ENCODE measurements around the gene ARMC12. TPM values are rescaled to one million over a fixed set of nuclear protein-coding genes. Genes with fewer than 3 reads are reported as not detected.
"Not testable (repeated sequence)": the region's sequence is repeated elsewhere in the genome, so short reads cannot be mapped to it uniquely, and the experiment has no call there.

Gene ARMC12
- total RNA-seq, 4 donors from 2014 or later: 6.2 TPM; not detected in 3

- intact Hi-C loops (cut with DNase I; ENCODE audit: low total_unique reads): loop anchor here (5.0 to 10.0 kb wide), 2 partner anchors 389 to 467 kb away; partner anchors contain the start of gene PPARD
- DNase-seq (peak; percentile 93 to 97), ATAC-seq (peak; percentile 8 to 18)
- Histone ChIP-seq H3K27me3 (no peaks in the 10 kb centered on the region), H3K9me3 (no peaks in the 10 kb centered on the region), H3K27ac (peak overlapping the region; percentile 99 to 100 (median 100)), H3K4me1 (peaks cover 68 to 74% of the 10 kb centered on the region in 2 donors), H3K4me3 (peak overlapping the region; percentile 70 to 94 (median 82)), H3K36me3 (no peaks in the 10 kb centered on the region)
- TF ChIP-seq CTCF (IDR thresholded peaks at IDR 0.05 in 4 of 5, conservative IDR thresholded peaks at IDR 0.05 in 1 of 5) (no peak), POLR2A (IDR thresholded peaks at IDR 0.05) (no peak)
- in situ Hi-C loops (cut with MboI; ENCODE audit: low sequenced_read_pairs in 4 of 4): loop anchor here in 2 of 4 donors (10.0 kb wide), 2 partner anchors 137 to 147 kb away; no protein-coding TSS in a partner anchor
Observed at GRCh38 chr6:35731414-35731735, 5.5 kb upstream of the ARMC12 start.

- no peaks in the 10 kb centered on the region for H3K36me3 ChIP-seq
- no peak for TF ChIP-seq POLR2A (IDR thresholded peaks at IDR 0.05)
- no peak for TF ChIP-seq CTCF (IDR thresholded peaks at IDR 0.05 in 4 of 5, conservative IDR thresholded peaks at IDR 0.05 in 1 of 5)
- peak overlapping the region; percentile 70 to 94 (median 82) for H3K4me3 ChIP-seq
- peak overlapping the region; percentile 99 to 100 (median 100) for H3K27ac ChIP-seq
- DNase-seq (peak; percentile 98), ATAC-seq (peak; percentile 40 to 42)
- H3K27me3 ChIP-seq: no peaks in the 10 kb centered on the region
- no peaks in the 10 kb centered on the region for H3K9me3 ChIP-seq
- H3K4me1 ChIP-seq: peaks cover 62 to 69% of the 10 kb centered on the region in 2 donors
- in situ Hi-C loops (cut with MboI; ENCODE audit: low sequenced_read_pairs in 4 of 4): loop anchor here in 2 of 4 donors (10.0 kb wide), 2 partner anchors 137 to 147 kb away; no protein-coding TSS in a partner anchor
- intact Hi-C loops (cut with DNase I; ENCODE audit: low total_unique reads): loop anchor here (2.0 to 10.0 kb wide), 3 partner anchors 145 to 467 kb away; partner anchors contain the start of gene PPARD
Observed at GRCh38 chr6:35731736-35732532, 4.9 kb upstream of the ARMC12 start.

GRCh38 chr6:35733633-35734032 lies 3.2 kb upstream of the ARMC12 start:
- Histone ChIP-seq H3K36me3 (no peaks in the 10 kb centered on the region), H3K27ac (peak overlapping the region; percentile 99 to 100 (median 100)), H3K9me3 (no peaks in the 10 kb centered on the region), H3K4me1 (peaks cover 56 to 63% of the 10 kb centered on the region in 2 donors), H3K4me3 (no peak overlapping the region), H3K27me3 (no peaks in the 10 kb centered on the region)
- ATAC-seq (no peak), DNase-seq (no peak)
- TF ChIP-seq CTCF (IDR thresholded peaks at IDR 0.05 in 4 of 5, conservative IDR thresholded peaks at IDR 0.05 in 1 of 5) (no peak), POLR2A (IDR thresholded peaks at IDR 0.05) (no peak)
- in situ Hi-C loops (cut with MboI; ENCODE audit: low sequenced_read_pairs in 4 of 4): loop anchor here in 2 of 4 donors (10.0 kb wide), 2 partner anchors 139 to 149 kb away; no protein-coding TSS in a partner anchor
- intact Hi-C loops (cut with DNase I; ENCODE audit: low total_unique reads): loop anchor here (2.0 to 10.0 kb wide), 3 partner anchors 147 to 469 kb away; partner anchors contain the start of gene PPARD

- peak overlapping the region; percentile 99 to 100 (median 100) for H3K27ac ChIP-seq
- not testable (repeated sequence) for H3K9me3 ChIP-seq, H3K36me3 ChIP-seq, H3K27me3 ChIP-seq, ATAC-seq, DNase-seq, H3K4me3 ChIP-seq
- in situ Hi-C loops (cut with MboI; ENCODE audit: low sequenced_read_pairs in 4 of 4) (loop anchor here in 2 of 4 donors (10.0 kb wide), 2 partner anchors 140 to 150 kb away; no protein-coding TSS in a partner anchor), intact Hi-C loops (cut with DNase I; ENCODE audit: low total_unique reads) (loop anchor here (5.0 to 10.0 kb wide), 2 partner anchors 392 to 470 kb away; partner anchors contain the start of gene PPARD)
- H3K4me1 ChIP-seq: peaks cover 49 to 57% of the 10 kb centered on the region in 2 donors
Observed at GRCh38 chr6:35734319-35734718, 2.5 kb upstream of the ARMC12 start.

- ATAC-seq (no peak), DNase-seq (peak in 1 of 2 donors; percentile 41)
- H3K36me3 ChIP-seq: no peaks in the 10 kb centered on the region
- peaks cover 39 to 48% of the 10 kb centered on the region in 2 donors for H3K4me1 ChIP-seq
- peak overlapping the region; percentile 99 to 100 (median 100) for H3K27ac ChIP-seq
- H3K27me3 ChIP-seq: no peaks in the 10 kb centered on the region
- in situ Hi-C loops (cut with MboI; ENCODE audit: low sequenced_read_pairs in 4 of 4) (loop anchor here (5.0 to 10.0 kb wide), 4 partner anchors 141 to 213 kb away; no protein-coding TSS in a partner anchor), intact Hi-C loops (cut with DNase I; ENCODE audit: low total_unique reads) (loop anchor here (10.0 kb wide), 1 partner anchor 471 kb away; no protein-coding TSS in a partner anchor)
- no peaks in the 10 kb centered on the region for H3K9me3 ChIP-seq
- TF ChIP-seq CTCF (IDR thresholded peaks at IDR 0.05 in 4 of 5, conservative IDR thresholded peaks at IDR 0.05 in 1 of 5): no peak
- TF ChIP-seq POLR2A (IDR thresholded peaks at IDR 0.05): no peak
- no peak overlapping the region for H3K4me3 ChIP-seq
Observed at GRCh38 chr6:35735452-35735851, 1.4 kb upstream of the ARMC12 start.

Measured in gastrocnemius medialis (tissue), 4 donors.